ENCODE data around the gene MEF2B. TPM values are rescaled to one million over a fixed set of nuclear protein-coding genes. Genes with fewer than 3 reads are reported as not detected.

MEF2B gene
- total RNA-seq, 1 experiment from 2014 or later = 1.3 TPM

GRCh38 chr19:19145684-19146608, 24.1 kb downstream of the MEF2B start:
- no peak overlapping the region for H2AFZ ChIP-seq (ENCODE audit: low read length)

More at GRCh38 chr19:19145684-19146608, 24.1 kb downstream of the MEF2B start:
- no peak overlapping the region for H3K9ac ChIP-seq (ENCODE audit: extremely low read depth, insufficient read length, low read length)
- H3K4ac ChIP-seq (ENCODE audit: low read depth, low read length) = no peak overlapping the region
- H3K9me3 ChIP-seq (ENCODE audit: control insufficient read depth, low read depth, low read length) = no peaks in the 10 kb centered on the region
- H4K91ac ChIP-seq (ENCODE audit: insufficient read length, low read depth, low read length) = no peak overlapping the region
- no peak overlapping the region for H3T11ph ChIP-seq (ENCODE audit: low read length)
- H3K79me2 ChIP-seq (ENCODE audit: insufficient read depth, low read length) = no peaks in the 10 kb centered on the region
- H3K27ac Mint-ChIP-seq = peak overlapping the region in 1 of 3 experiments; percentile 77; a peak in 2 of 7 replicates
- no peak overlapping the region for H3K56ac ChIP-seq (ENCODE audit: insufficient read length, low read depth, low read length)
- no peaks in the 10 kb centered on the region for H3K4me1 ChIP-seq (ENCODE audit: insufficient read depth, low read length)
- H3K23ac ChIP-seq (ENCODE audit: insufficient read length, low read depth, low read length) = no peak overlapping the region
- H4K20me1 ChIP-seq (ENCODE audit: control insufficient read depth, insufficient read depth, insufficient read length) = no peaks in the 10 kb centered on the region
- no peaks in the 10 kb centered on the region for H3K23me2 ChIP-seq (ENCODE audit: insufficient read length, low read depth, low read length, poor library complexity, severe bottlenecking)
- H3K79me1 ChIP-seq (ENCODE audit: insufficient read depth, low read depth, low read length, poor library complexity, severe bottlenecking) = no peaks in the 10 kb centered on the region
- no peak overlapping the region for H2BK12ac ChIP-seq (ENCODE audit: insufficient read length, low read depth, low read length)
- H3K4me3 Mint-ChIP-seq = no peak overlapping the region
- H2BK120ac ChIP-seq (ENCODE audit: low read depth, low read length, poor library complexity, severe bottlenecking) = no peak overlapping the region
- WGBS (ENCODE audit: extremely low coverage, insufficient read length, low lambda C conversion rate) = no CpG with 5 or more reads among the region's 47 CpGs
- H3K18ac ChIP-seq (ENCODE audit: insufficient read length, low read depth, low read length) = no peak overlapping the region
- H3K9me3 Mint-ChIP-seq = no peaks in the 10 kb centered on the region; a peak in 1 of 5 replicates
- no peak overlapping the region for H2AK5ac ChIP-seq (ENCODE audit: insufficient read length, low read length)
- no peak overlapping the region for H3K14ac ChIP-seq (ENCODE audit: insufficient read depth, low read length)
- peak; percentile 89 for DNase-seq
- H3K36me3 Mint-ChIP-seq (ENCODE audit: insufficient read depth in 1 of 3, low read depth in 3 of 3) = no peaks in the 10 kb centered on the region
- H3K27me3 ChIP-seq (ENCODE audit: insufficient read depth, low read length) = no peaks in the 10 kb centered on the region
- no peak overlapping the region for H3K4me2 ChIP-seq (ENCODE audit: insufficient read depth, insufficient read length, low read length)
- H3K27ac ChIP-seq (ENCODE audit: insufficient read length, low read depth, low read length) = no peak overlapping the region
- no peak overlapping the region for H4K8ac ChIP-seq (replicated peaks; ENCODE audit: insufficient read length, low read depth, low read length)
- H2BK15ac ChIP-seq (ENCODE audit: low read depth, low read length) = no peak overlapping the region
- H3K4me1 Mint-ChIP-seq = no peaks in the 10 kb centered on the region; a peak in 1 of 4 replicates
- peak; percentile 92 for TF ChIP-seq CTCF (conservative IDR thresholded peaks at IDR 0.05)
- no peak overlapping the region for H2BK5ac ChIP-seq (ENCODE audit: insufficient read length, low read length)
- peaks cover 28% of the 10 kb centered on the region for H3K27me3 Mint-ChIP-seq (ENCODE audit: low read depth)
- H2BK20ac ChIP-seq (ENCODE audit: low read depth, low read length, poor library complexity, severe bottlenecking) = no peak overlapping the region
- no peak overlapping the region for H4K5ac ChIP-seq (ENCODE audit: insufficient read length, low read depth, low read length)

Measured in H9 (cell line).